ENCODE data around the gene KRT33A.
"Not testable (repeated sequence)": the region's sequence is repeated elsewhere in the genome, so short reads cannot be mapped to it uniquely, and the experiment has no call there.

The KRT33A gene

DNA sequence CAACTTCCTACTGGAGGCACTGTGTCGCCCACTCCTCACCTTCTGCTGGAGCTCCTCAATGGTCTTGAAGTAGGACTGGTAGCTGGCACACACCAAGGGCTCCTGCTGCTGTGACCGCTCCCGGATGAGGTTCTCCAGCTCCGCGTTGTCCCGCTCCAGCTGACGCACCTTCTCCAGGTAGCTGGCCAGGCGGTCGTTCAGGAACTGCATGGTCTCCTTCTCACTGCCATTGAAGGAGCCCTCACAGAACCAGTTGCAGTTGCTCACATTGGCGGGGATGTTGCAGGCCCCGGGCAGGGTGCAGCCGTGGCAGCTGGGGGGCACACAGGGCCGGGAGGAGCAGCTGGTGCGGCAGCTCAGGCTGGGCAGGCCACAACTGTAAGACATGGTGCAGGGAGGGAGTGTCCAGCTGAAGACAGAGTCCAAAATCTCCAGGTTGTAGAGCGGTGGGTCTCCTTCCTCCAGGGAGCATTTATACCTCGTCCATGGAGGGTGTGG, at the start of gene KRT33A:
KRT33A (minus strand) TSS at position 448 of the 498 bp plus-strand sequence; CDS start at position 387, 61 bp downstream.
- DNase-seq (ENCODE audit: low read depth) = not testable (repeated sequence)

DNA sequence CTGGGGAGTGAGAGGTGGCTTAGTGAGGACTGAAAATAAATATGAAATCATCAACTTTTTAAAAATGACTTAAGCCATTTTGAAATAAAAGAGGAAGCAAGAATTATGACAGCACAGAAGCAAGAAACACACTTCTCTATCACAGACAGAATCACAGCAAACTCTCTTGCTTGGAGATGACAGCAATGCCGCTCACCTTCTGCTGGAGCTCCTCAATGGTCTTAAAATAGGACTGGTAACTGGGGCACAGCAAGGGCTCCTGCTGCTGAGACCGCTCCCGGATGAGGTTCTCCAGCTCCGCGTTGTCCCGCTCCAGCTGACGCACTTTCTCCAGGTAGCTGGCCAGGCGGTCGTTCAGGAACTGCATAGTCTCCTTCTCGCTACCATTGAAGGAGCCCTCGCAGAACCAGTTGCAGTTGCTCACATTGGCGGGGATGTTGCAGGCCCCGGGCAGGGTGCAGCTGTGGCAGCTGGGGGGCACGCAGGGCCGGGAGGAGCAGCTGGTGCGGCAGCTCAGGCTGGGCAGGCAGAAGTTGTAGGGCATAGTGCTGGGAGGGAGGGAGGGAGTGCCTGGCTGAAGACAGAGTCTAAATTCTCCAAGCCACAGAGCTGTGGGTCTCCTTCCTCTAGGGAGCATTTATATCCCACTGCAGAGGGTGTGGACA, 46.5 kb upstream of the KRT33A start, which contains the start of gene KRT31:
KRT31 (minus strand) TSS at position 613 of the 665 bp plus-strand sequence; CDS start at position 544, 69 bp downstream.
- no peak for DNase-seq (ENCODE audit: low read depth)

DNA sequence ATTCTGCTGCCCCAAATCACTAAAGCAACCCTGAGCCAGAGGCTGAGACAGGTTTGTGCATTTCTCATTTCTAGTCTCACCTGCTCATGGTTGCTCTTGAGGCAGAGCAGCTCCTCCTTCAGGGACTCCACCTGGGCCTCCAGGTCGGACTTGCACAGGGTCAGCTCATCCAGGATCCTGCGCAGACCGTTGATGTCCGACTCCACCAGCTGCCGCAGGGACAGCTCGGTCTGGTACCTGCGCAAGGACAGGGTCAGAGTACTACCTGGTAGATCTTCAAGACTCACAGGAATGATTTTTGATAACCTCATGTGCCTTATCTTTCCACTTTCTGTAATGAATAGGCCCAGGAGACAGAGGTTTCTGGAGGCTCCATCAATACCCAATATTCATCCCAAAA, 45.7 kb upstream of the KRT33A start:
- DNase-seq (ENCODE audit: low read depth) = no peak

DNA sequence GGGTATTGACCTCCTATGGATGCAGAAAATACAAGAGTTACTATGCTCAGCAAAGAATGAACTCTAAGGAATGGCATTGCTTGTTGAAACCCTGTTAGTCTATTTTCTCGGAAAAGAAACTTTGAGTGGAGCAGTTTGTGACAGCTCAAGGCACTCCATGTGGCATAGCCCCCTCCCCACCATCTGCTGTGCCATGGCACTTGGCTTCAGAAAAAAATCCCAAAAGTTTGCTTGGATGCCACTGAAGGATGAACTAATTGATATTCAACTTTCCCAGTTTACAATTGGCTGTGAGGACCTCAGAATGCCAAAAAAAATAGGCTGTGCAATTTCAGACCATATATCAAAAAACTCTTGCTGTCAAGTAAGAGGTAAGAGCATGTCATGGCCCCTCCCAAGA, 45.0 kb upstream of the KRT33A start:
- DNase-seq (ENCODE audit: low read depth) = no peak

DNA sequence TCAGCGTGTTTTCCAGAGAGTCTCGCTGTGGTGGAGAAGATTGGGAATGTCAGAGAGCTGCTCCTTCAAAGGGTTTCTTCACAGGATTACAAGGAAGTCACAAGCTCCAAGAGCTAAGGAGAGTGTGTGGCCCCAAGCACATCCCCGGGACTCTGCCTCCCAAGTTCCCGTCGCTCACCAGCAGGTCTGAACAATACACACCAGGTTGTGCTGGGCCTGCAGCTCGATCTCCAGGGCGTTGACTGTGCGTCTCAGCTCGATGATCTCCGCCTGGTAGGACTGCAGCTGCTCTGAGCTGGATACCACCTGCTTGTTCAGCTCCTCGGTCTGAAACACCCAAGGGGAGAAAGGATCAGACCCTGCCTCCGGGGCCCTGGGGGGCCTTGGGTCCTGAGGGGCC, 44.4 kb upstream of the KRT33A start:
- DNase-seq (ENCODE audit: low read depth) = not testable (repeated sequence)

DNA sequence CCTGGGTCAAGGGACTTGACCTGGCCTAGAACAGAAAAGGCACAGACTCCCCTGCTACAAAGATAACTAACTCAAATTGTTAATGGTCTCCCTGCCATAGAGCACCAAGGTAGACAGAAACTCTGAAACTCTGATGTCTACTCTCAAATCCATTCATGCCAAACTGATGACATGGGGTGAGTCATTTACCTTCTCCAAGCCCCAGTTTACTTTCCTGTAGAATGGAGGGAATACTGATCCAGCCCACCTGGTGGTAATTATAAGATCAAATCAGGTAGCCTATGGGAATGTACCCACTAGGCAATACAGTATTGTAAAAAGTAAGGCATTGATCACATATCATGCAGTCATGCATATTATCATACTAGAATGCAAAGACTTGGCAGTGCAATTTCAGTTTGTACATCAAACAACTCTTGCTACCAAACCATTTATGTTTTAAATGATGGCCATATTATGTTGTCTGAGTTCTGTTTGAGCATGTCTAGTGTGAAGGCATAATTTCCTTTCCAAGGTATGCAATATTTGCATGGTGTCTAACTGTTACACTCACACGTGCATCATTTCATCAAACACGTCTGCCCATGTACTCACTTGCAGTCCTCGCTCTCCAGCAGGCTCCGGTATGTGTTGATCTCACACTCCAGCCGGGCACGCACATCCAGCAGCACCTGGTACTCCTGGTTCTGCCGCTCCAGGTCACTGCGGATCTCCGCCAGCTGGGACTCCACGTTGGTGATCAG, 43.8 kb upstream of the KRT33A start:
- DNase-seq (ENCODE audit: low read depth) = no peak

DNA sequence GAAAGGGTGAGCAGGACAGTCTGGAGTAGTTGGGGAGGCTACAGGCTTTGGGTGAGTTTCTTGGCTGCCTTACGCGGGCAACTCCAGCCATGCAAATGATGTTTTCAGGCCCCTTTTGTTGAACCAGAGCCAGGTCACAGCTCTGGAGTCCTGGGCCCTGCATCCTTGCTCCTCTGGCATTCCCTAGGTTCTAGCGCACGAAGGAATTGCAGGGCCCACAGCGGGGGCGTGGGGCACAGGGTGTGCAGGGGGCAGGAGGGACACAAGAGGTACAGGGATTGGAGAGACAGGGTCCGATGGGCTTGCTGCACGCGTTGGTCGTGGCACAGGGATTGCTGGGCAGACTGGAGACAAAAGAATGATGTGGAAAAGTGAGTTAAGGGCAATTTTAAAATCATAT, 43.2 kb upstream of the KRT33A start:
- no peak for DNase-seq (ENCODE audit: low read depth)

DNA sequence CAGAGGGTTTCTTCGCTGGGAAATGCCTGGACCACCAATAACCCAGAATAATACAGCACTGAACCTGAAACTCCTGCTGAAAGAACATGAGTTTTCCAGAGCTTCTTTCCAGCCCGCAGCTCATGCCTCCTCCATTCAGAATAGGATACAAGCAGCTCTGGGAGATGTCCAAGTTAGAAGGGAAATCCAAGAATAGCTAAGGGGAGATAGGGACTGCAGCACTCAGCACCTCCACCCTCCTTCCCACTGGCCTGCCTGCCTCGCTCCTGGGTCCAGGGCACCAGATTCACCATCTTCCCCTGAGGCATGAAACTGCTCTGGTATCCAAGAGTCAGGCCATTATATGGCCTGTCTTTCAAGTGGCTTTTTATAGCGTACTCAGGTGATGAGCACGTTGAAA, 42.7 kb upstream of the KRT33A start:
- no peak for DNase-seq (ENCODE audit: low read depth)

DNA sequence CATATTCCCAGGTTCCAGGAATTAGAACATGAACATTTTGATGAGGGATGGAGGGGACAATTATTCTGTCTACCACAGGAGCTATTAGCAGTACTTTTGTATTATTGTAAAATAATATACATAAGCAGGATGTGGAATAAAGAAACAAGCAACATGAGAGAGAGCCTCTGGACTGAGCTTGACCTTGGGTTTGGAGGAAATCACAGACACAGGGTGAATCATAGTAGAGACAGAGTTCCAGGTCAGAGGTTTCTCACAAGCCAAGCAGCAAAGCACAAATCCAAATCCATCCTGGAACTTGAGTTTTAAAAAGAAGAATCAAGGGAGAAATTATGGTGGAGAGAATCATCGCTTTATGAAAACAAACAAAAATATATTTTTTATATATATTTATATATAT, 41.6 kb upstream of the KRT33A start:
- DNase-seq (ENCODE audit: low read depth) = no peak

DNA sequence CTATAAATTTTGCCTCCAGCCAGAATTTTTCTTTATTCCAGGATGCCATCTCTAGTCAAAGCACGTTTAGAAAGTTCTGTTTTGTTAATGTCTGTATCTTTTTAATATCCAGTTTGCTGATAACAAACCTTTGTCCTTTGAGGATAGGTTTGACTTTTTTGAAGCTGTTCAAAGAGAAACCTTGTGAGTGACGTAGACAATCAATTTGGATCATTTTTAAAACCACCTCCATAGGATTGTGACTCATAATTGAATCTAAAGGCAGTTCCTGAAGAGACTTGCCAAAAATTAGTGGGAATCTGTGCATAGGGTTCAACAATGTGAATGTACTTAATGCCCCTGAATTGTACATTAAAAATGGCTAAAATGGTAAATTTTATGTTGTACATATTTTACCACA, 40.9 kb upstream of the KRT33A start:
- no peak for DNase-seq (ENCODE audit: low read depth)

DNA sequence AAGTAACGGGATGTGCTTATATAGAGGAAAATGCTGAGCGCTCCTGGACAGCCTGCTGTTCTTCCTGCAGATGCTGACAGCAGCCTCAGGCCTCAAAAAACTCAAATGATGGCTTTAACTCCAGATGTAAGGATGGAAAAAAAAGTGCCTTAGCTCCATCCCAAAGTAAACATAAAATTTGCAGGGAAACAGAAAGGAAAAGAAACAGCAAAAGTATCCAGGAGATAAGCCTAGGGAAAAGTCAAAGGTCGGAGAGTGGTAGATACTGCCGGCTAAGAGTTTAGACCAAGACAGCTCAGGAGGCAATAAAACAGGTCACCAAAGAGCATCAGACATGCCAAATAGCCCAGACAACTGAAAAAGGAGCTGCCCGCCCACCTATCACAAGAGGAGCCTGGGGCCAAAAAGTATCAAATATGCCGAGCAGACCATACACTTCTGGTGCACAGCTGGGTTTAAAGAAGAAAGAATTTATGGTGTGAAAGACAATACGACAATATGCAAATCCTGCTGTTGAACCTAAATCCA, 39.8 kb upstream of the KRT33A start:
- no peak for DNase-seq (ENCODE audit: low read depth)

DNA sequence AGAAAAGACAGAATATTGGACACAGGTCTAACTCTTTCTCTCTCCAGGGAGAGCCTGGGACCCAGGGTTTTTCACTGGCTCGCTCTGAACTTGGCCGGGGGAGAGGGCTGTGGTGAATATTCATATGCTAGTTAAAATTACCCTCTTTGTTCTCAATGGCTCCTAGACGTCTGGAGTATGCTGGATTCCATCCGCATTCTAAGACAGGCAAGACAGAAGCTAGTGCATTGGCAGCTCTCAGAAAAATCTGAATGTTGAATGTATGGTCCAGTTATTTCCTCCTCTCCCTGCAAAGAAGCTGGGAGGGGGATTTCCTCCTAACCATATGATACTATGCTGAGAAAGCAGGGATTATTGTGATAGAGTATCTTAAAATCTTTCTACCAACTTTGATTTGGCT, 37.0 kb upstream of the KRT33A start:
- DNase-seq (ENCODE audit: low read depth) = no peak

DNA sequence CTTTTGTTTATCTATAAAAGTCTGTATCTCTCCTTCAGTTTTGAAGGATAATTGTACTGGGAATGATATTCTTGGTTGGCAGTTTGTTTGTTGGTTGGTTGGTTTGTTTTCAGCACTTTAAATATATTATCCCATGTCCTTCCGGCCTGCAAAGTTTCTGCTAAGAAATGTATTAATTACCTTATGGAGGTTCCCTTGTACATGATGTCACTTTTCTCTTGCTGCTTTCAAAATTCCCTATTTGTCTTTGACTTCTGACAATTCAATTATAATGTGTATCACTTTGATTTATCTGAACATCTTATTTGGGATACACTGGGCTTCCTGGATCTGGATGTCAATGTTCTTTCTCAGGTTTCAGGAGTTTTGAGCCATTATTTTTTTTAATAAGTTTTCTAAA, 35.6 kb upstream of the KRT33A start:
- no peak for DNase-seq (ENCODE audit: low read depth)

DNA sequence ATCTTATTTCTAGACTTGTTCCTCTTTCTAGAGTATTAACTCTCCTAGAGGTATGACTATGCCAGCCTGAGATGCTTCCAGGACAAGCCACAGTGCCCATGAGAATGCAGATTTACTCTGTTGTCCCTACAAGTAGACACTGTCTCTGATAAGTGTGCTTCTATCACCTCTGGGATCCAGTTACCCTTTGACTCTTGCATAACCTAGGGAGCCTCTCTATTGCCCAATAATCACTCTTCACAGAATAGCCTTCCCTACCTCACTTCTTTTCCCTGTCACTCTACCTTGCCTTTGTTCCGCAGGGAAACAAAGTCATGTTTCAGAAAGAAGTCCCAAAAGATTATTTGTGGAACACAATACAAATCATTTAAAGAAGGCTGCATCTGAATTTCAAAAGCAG, 33.1 kb upstream of the KRT33A start:
- no peak for DNase-seq (ENCODE audit: low read depth)

DNA sequence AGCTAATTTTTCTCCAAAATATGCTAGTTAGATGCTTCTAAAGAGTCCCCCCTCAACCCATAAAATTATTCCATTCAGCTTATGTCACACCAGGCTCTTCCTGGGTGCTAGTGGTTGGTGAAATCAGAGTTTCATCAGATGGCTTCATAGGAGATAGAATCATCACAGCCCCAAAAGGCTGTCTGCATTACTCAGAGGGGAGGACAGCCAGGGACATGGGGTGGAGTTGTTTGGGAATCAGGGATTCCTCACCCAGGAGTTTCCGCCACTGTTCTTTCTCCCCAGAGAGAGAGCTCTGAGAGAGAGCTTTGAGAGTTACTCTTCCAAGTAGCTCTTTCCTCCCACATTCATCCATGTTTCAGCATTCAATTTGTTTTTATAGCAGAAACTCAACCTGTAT, 31.8 kb upstream of the KRT33A start:
- no peak for DNase-seq (ENCODE audit: low read depth)

DNA sequence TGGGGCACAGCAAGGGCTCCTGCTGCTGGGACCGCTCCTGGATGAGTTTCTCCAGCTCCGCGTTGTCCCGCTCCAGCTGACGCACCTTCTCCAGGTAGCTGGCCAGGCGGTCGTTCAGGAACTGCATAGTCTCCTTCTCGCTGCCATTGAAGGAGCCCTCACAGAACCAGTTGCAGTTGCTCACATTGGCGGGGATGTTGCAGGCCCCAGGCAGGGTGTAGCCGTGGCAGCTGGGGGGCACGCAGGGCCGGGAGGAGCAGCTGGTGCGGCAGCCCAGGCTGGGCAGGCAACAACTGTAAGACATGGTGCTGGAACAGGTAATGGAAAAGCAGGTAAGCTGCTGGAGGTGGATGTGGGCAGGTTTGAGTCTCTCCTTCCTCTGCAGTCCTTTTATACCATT, 31.3 kb upstream of the KRT33A start, which contains the start of gene KRT34:
KRT34 (minus strand) TSS at position 364 of the 400 bp plus-strand sequence; CDS start at position 304, 60 bp downstream.
- not testable (repeated sequence) for DNase-seq (ENCODE audit: low read depth)

DNA sequence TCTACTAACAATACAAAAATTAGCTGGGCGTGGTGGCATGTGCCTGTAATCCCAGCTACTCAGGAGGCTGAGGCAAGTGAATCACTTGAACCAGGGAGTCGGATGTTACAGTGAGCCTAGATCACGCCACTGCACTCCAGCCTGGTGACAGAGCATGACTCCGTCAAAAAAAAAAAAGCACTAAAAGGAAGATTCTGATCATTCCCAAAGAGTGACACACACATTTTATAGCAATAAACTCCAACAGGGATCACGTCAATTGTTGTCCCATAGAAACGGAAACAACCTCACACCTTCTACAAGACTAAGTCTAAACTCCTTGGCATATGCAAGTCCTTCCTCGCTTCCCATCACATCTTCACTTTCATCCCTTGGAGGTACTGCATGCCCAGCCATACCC, 29.5 kb upstream of the KRT33A start:
- DNase-seq (ENCODE audit: low read depth) = not testable (repeated sequence)

DNA sequence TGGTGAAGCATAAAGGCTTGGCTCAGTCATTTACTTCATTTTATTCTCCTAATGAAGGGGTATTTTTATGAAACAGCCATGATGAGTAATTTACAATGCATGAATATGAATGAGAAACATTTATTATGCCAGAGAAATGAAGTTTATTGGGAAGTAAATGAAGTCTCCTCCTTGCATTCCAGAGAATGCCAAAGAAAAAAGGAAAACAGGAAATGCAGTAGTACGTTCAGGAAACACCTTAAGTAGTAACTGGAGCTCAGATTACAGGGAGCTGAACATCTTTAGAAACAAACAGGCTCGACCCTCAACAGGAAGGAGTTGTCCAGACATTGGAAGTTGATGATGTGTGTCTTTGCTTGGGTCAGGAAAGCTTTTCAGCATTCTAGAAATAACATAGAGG, 26.9 kb upstream of the KRT33A start:
- DNase-seq (ENCODE audit: low read depth) = no peak

DNA sequence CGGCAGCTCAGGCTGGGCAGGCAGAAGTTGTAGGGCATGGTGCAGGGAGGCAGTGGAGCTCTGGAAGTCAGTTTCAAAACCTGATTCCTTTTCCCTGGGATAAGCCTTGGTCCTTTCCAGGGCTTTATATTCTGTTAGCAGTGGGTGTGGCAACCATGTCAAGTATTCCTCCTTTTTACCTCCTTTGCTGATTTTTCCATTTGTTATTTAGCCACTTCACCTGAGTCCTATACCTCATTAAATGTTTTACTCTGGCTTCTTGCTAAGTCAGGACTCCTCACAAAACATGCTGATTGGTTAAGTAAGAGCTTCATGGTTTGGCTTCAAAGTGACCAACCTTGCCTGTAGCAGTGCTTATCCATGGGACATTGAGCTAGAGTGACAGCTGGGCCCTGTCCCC, 19.1 kb upstream of the KRT33A start, which contains the start of gene KRT33B:
KRT33B (minus strand) TSS at position 101 of the 400 bp plus-strand sequence; CDS start at position 38, 63 bp downstream.
- DNase-seq (ENCODE audit: low read depth) = no peak

DNA sequence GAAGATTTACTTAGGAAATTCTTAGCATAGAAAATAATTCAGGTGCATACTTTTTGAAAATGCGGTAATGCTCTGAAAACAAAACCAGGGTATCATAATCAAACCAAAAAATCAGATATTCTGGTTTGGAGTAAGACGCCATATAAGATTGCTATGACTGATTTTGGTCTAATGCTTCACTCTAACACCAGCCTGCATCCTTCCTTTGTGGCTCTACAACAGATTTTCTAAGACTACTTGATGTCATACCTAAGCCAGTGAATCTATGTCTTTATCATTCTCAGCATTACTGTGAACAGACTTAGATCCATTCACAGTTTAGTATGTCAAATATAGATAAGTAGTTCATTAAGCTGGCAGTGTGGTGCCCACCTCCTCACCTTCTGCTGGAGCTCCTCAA, 18.4 kb upstream of the KRT33A start:
- DNase-seq (ENCODE audit: low read depth) = no peak

DNA sequence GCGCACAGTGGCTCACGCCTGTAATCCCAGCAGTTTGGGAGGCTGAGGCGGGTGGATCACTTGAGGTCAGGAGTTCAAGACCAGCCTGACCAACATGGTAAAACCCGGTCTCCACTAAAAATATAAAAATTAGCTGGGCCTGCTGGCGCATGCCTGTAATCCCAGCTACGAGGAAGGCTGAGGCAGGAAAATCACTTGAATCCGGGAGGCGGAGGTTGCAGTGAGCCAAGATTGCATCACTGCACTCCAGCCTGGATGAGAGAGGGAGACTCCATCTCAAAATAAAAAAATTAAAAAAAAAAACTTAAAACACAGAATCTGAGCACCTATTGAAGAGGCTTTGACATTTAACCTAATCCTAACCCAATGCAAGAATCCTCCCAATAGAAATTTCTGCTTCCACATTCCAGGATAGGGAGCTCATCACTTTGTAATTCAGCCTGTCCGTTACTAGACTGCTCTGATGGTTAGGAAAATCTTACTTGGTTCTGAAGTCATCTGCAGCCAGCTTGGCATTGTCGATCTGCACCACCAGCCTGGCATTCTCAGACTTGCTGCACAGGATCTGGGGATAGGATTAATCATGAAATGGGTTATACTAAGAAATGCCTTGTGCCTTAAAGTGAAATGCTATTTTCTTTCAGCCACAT, 16.9 kb upstream of the KRT33A start:
- DNase-seq (ENCODE audit: low read depth) = no peak

DNA sequence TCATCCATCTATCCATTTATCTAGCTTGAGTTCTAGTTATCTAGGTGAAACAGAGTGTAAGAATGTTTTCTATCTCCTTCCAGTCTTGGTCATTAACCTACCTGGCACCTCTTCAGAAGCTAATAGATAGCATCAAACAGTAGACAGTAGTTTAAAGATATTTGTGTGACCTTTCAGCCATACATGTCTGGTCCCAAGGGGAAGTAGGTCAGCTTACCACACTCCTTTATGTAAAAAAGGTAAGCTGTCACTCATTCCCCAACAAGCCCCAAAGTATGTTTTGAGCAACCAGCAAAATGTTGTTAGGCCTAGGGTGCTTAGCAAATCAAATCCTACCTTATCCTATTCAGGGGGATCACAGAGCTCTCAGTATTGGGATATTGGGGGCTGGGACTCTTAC, 15.4 kb upstream of the KRT33A start:
- no peak for DNase-seq (ENCODE audit: low read depth)
